ENCODE measurements around the gene WAS.

The WAS gene

GRCh38 chrX:48714573-48714972 lies 31.0 kb downstream of the WAS start:
- no peak for DNase-seq

GRCh38 chrX:48715072-48715471 lies 31.5 kb downstream of the WAS start:
- DNase-seq, result no peak

- no peak for DNase-seq
Measured at GRCh38 chrX:48715876-48716502, 32.4 kb downstream of the WAS start.

- no peak for DNase-seq
Measured at GRCh38 chrX:48719958-48720357, 36.4 kb downstream of the WAS start.

GRCh38 chrX:48720577-48721250 lies 37.1 kb downstream of the WAS start:
- DNase-seq, result no peak

GRCh38 chrX:48721916-48722315 lies 38.3 kb downstream of the WAS start:
- no peak for DNase-seq

- DNase-seq, result no peak
Measured at GRCh38 chrX:48726596-48726995, 43.0 kb downstream of the WAS start.

GRCh38 chrX:48728653-48729052 lies 45.1 kb downstream of the WAS start:
- DNase-seq, result no peak

GRCh38 chrX:48736303-48736702 lies 52.7 kb downstream of the WAS start:
- DNase-seq, result no peak

GRCh38 chrX:48736878-48737212 lies 53.2 kb downstream of the WAS start:
- DNase-seq, result no peak

GRCh38 chrX:48737213-48737938 lies 53.8 kb downstream of the WAS start:
- DNase-seq, result peak; percentile 83

- no peak for DNase-seq
Measured at GRCh38 chrX:48737940-48738339, 54.3 kb downstream of the WAS start.
